Adrenal gland (tissue), 12 donors: ENCODE measurements around the gene SPRED2. TPM values are rescaled to one million over a fixed set of nuclear protein-coding genes. Genes with fewer than 3 reads are reported as not detected.

ENCODE experiments used
- DNase-seq, 7 donors: peaks; one replicate each; pipeline ENCODE4 v3.0.0-alpha.2; 2019 to 2020
- H3K27ac ChIP-seq, 5 donors: fragments of 200-600 bp; sonication (generic) in 4 of 5; 1 replicate in 3 of 5; 2 replicates in 2 of 5; pipeline versions ENCODE4 v1.5.1 to v1.8.0; 2016 to 2020; ENCODE audit warnings: mild to moderate bottlenecking in 1 of 5
- H3K27me3 ChIP-seq: fragments of 200-600 bp; 2 replicates; pipeline ENCODE4 v1.8.0; 2021
- H3K36me3 ChIP-seq, 2 donors: fragments of 200-600 bp; replicated peaks in 1 of 2; 1 replicate in 1 of 2; 2 replicates in 1 of 2; pipeline versions ENCODE4 v1.5.1 to v1.8.0; 2018 to 2022
- H3K4me1 ChIP-seq, 2 donors: fragments of 200-600 bp; replicated peaks in 1 of 2; 1 replicate in 1 of 2; 2 replicates in 1 of 2; pipeline versions ENCODE4 v1.5.1 to v1.8.0; 2018 to 2021
- H3K4me3 ChIP-seq, 4 donors: fragments of 200-600 bp; sonication (generic) in 3 of 4; one replicate each; pipeline ENCODE4 v1.5.1; 2016 to 2018
- H3K9me3 ChIP-seq, 3 donors: fragments of 200-600 bp; sonication (generic) in 1 of 3; replicated peaks in 1 of 3; 1 replicate in 2 of 3; 2 replicates in 1 of 3; pipeline versions ENCODE4 v1.5.1 to v1.8.0; 2016 to 2021
- POLR2A ChIP-seq, 2 donors: fragments of 450-650 bp; IDR thresholded peaks; one replicate each; pipeline ENCODE4 v1.6.1; 2017; ENCODE audit warnings: antibody characterized with exemption in 2 of 2, mild to moderate bottlenecking in 2 of 2, moderate library complexity in 1 of 2
- WGBS, 4 donors: extraction: QIAGEN DNeasy Blood & Tissue Kit in 2 of 4; methylation state at CpG; one replicate each; pipeline versions ENCODE4 v1.1.5 to v1.1.7; 2013 to 2017; 5-methylcytosine and 5-hydroxymethylcytosine counted together
- intact Hi-C, 2 donors: fragments of 100-400 bp; cut with DNase I; formaldehyde crosslinking; loops; one replicate each; pipeline versions ENCODE4 v1.14.1 to v1.15.0; 2022 to 2023
- polyA plus RNA-seq, 3 donors: library from polyadenylated mRNA; stranded (reverse); fragments of 200-250 nt in 2 of 3; fragments of 350-450 nt in 1 of 3; fragmentation: Illumina TruSeq in 1 of 3; extraction: RNeasy Lipid Tissue Mini Kit (QIAGEN cat#74804) in 1 of 3; gene quantifications; one replicate each; pipeline ENCODE4 v1.2.3, GENCODE V29; 2013 to 2014
- total RNA-seq, 9 donors: library from RNA; depleted of rRNA in 4 of 9; stranded (reverse); fragments of >200 nt in 4 of 9; fragments of 120-200 nt in 1 of 9; fragmentation: NEBNext Ultra II Directional in 1 of 9; extraction: Animal tissue kit (Norgen Biotek cat#: 25700) in 1 of 9; gene quantifications; one replicate each; pipeline versions ENCODE4 v1.1.0 to v1.2.4, GENCODE V29; 2013 to 2023
- TF ChIP-seq, protein P1 (sequence below), 6 experiments: fragments of 450-650 bp in 4 of 6; fragments of 200-600 bp in 2 of 6; sonication (generic) in 1 of 6; IDR thresholded peaks; 1 replicate in 5 of 6; 2 replicates in 1 of 6; pipeline versions ENCODE4 v1.5.1 to v1.8.0; 2016 to 2021; ENCODE audit warnings: antibody characterized with exemption in 6 of 6, mild to moderate bottlenecking in 2 of 6, moderate library complexity in 1 of 6
- donor health status: healthy with polysubstance abuse.
- donor health status: Bipolar disorder and iron deficiency.
- donor health status: DM: yes; HTN: yes; CAD: no.
- donor health status: DM: no; HTN: no; CAD: no.
- donor health status: DM: no; HTN: no; CAD: no.
- donor health status: DM: yes; HTN: yes; CAD: no.

SPRED2 gene
- total and polyA plus RNA-seq, 12 donors: 5.2 to 28.4 (median 16.0) TPM

DNA sequence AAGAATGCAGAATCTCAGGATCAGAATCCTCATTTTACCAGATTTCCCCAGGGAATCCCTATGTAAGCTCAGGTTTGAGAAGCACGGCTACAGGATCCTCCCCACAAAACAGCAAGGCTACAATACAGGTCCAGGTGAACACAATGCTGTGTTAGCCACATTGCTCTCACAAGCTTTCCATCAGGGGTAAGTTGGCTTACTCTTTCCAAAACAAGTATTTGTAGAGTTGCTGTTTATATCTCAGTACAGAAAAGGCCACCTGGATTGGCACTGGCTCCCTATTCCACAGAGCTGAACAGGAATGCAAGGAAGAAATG is 11.0 kb downstream of the SPRED2 start:
- H3K27me3 ChIP-seq: no peaks in the 10 kb centered on the region
- H3K4me1 ChIP-seq: peaks cover 0 to 17% of the 10 kb centered on the region in 2 donors
- no peak overlapping the region for H3K4me3 ChIP-seq
- TF ChIP-seq POLR2A (IDR thresholded peaks at IDR 0.05): no peak
- TF ChIP-seq, protein P1, sequence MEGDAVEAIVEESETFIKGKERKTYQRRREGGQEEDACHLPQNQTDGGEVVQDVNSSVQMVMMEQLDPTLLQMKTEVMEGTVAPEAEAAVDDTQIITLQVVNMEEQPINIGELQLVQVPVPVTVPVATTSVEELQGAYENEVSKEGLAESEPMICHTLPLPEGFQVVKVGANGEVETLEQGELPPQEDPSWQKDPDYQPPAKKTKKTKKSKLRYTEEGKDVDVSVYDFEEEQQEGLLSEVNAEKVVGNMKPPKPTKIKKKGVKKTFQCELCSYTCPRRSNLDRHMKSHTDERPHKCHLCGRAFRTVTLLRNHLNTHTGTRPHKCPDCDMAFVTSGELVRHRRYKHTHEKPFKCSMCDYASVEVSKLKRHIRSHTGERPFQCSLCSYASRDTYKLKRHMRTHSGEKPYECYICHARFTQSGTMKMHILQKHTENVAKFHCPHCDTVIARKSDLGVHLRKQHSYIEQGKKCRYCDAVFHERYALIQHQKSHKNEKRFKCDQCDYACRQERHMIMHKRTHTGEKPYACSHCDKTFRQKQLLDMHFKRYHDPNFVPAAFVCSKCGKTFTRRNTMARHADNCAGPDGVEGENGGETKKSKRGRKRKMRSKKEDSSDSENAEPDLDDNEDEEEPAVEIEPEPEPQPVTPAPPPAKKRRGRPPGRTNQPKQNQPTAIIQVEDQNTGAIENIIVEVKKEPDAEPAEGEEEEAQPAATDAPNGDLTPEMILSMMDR (IDR thresholded peaks at IDR 0.05): no peak
- DNase-seq: no peak
- intact Hi-C loops: loop anchor here in 1 of 2 donors (10.0 kb wide), 1 partner anchor 147 kb away; no protein-coding TSS in a partner anchor
- H3K36me3 ChIP-seq: no peaks in the 10 kb centered on the region
- H3K9me3 ChIP-seq: no peaks in the 10 kb centered on the region
- no peak overlapping the region for H3K27ac ChIP-seq
- 80 to 100% (median 92%) methylated on average over 1 of the region's 1 CpG for WGBS, 4 donors

- WGBS, 4 donors: 40 to 56% (median 45%) methylated on average over 6 of the region's 6 CpGs
- TF ChIP-seq, protein P1 (IDR thresholded peaks at IDR 0.05): no peak
- TF ChIP-seq POLR2A (IDR thresholded peaks at IDR 0.05): no peak
- intact Hi-C loops: loop anchor here in 1 of 2 donors (10.0 kb wide), 1 partner anchor 146 kb away; no protein-coding TSS in a partner anchor
- peaks cover 0 to 17% of the 10 kb centered on the region in 2 donors for H3K4me1 ChIP-seq
- no peaks in the 10 kb centered on the region for H3K27me3 ChIP-seq
- H3K4me3 ChIP-seq: no peak overlapping the region
- no peaks in the 10 kb centered on the region for H3K9me3 ChIP-seq
- no peaks in the 10 kb centered on the region for H3K36me3 ChIP-seq
- DNase-seq: peak in 1 of 7 donors; percentile 25
- no peak overlapping the region for H3K27ac ChIP-seq
Observed at GRCh38 chr2:65420712-65421431, 11.5 kb downstream of the SPRED2 start.

DNA sequence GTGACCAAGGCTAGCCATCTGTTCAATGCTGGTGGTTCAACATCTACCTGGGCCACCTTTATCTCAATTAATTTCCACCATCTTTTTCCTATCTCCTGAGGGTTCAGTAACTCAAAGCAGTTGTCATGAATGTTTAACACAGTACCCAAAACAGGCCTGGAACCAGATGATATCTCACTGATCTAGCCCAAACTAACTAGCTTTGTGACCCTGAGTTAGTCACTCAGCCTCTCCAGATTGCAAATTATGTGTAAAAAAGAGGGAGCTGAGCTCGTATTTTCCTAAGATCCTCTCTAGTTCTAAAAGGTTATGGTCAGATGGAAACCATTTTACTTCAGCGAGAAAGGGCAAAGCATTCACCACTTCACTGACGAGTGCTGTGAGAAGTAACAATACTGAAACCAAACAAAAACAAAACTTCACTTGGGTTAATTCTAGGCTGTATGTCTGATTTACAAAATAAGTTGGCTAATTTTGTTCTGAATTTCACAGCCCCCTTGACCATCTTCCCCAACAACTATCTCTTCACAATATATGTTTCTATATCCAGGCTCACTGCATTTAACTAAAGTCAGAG is 14.8 kb downstream of the SPRED2 start:
- no peak overlapping the region for H3K27ac ChIP-seq
- DNase-seq: no peak
- H3K27me3 ChIP-seq: no peaks in the 10 kb centered on the region
- H3K4me3 ChIP-seq: no peak overlapping the region
- no peaks in the 10 kb centered on the region for H3K9me3 ChIP-seq
- 68 to 88% (median 80%) methylated on average over 3 of the region's 3 CpGs for WGBS, 4 donors
- no peaks in the 10 kb centered on the region for H3K36me3 ChIP-seq
- intact Hi-C loops: no loop called here
- TF ChIP-seq POLR2A (IDR thresholded peaks at IDR 0.05): no peak
- TF ChIP-seq, protein P1 (IDR thresholded peaks at IDR 0.05): no peak
- peaks cover 0 to 26% of the 10 kb centered on the region in 2 donors for H3K4me1 ChIP-seq

DNA sequence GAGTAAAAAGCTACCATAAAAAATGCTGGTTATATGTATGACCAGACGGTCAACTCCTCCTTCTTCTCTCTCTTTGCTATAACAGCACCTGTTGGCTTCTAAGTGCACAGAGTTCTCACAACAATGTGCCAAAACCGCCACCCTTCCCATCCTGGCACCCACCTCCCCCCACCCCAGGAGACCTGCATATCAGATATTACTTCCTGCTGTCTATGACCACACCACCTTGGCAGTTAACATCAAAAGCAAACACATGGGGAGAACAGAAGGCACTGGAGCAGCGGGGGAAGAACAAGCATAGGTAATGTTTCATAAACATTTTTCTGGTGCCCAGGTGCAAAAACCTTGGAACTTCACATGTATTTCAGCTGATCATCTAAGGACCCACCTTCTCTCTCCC is 15.5 kb downstream of the SPRED2 start:
- 90 to 99% (median 96%) methylated on average over 3 of the region's 3 CpGs for WGBS, 4 donors
- Histone ChIP-seq H3K36me3 (no peaks in the 10 kb centered on the region), H3K27ac (no peak overlapping the region), H3K27me3 (no peaks in the 10 kb centered on the region), H3K4me1 (peaks cover 0 to 26% of the 10 kb centered on the region in 2 donors), H3K4me3 (no peak overlapping the region), H3K9me3 (no peaks in the 10 kb centered on the region)
- intact Hi-C loops: no loop called here
- TF ChIP-seq, protein P1 (IDR thresholded peaks at IDR 0.05): no peak
- TF ChIP-seq POLR2A (IDR thresholded peaks at IDR 0.05): no peak
- DNase-seq: no peak
